Inferior parietal cortex (tissue), 1 donor: ENCODE results near the gene XPO6.

Experiments
- DNase-seq: peaks from one replicate; pipeline ENCODE4 v3.0.0-alpha.2; 2016; ENCODE audit errors: extremely low spot score

The XPO6 gene

DNA sequence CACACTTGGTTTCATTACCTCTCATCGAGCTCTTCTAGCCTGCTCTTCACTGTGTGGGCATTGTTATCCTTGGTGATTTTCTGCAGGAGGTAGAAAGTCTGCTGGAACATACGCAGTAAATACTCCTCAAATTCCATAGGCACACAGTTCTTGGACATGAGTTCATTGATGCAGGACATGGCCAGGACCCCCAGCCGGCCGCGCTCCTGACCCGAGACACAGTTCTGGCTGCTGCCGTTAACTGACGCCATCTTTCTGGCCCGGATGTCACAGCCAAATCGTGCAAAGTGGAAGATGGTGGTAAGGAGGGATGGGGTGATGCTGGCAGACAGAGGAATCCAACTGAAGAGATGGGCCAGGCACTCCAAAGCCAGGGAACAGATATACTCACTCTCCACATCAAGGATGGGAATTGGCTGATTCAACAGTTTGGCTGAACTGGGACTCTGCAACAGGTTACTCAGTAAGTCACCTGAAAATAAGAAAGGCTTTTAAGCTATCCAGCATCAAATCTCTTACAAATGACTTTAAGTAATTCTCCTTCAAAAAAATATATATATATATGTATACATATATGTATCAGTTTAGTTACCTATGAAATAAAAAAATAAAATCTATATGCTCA lies 55.6 kb downstream of the XPO6 start:
- no peak for DNase-seq

GRCh38 chr16:28155293-28155692 lies 56.5 kb downstream of the XPO6 start:
- no peak for DNase-seq

DNA sequence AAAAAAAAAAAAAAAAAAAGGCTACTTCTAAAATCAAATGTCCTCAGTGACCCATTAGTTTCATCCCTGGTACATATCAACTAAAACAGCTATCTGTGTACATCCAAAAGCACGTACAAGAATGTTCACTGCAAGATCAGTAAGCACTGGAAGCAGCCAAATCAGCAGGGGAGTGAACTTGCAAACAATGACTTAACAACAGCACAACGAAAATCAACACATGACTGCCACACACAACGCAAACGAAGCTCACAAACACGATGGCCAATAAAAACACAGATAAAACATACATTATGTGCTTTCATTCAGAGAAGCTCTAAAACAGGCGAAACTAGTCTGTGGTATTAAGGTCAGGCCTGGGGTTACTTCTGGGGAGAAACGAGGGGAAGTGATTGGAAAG lies 60.6 kb downstream of the XPO6 start:
- DNase-seq: no peak

DNA sequence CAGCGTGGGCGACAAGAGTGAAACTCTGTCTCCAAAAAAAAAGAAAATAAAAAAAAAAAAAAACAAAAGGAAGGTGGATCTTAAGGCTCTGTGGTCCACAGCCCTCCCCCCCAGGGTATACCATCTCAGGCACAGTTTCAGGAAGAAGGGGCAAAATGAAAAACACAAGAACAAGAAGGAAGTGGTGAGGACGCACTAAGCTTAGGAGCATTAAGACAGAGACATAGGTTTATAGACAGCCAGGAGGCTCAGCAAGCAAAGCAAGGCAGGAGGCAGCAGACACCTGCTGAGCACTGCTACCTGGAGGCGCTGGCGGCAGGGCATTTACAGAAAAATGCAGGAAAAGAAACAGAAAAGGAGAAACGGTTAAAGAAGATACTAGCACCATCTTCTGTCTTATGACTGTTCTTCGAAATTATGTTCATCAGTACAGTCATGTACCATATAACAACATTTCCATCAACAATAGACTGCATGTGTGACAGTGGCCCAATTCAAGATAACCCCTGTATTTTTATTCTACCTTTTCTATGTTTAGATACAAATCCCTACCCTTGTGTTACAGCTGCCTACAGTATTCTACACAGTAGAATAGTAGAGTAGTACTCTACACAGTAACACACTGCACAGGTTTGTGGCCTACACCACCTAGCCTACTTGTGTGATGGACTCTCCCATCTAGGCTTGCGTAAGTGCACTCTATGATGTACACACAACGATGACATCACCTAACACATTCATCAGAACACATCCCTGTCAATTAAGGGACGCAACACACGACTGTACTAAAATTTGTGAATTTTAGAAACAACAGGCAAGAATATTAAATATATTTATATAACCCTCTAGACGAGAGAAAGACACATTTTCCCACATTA lies 62.5 kb downstream of the XPO6 start:
- no peak for DNase-seq

- DNase-seq: no peak
Measured at GRCh38 chr16:28146536-28146935, 65.2 kb downstream of the XPO6 start.

DNA sequence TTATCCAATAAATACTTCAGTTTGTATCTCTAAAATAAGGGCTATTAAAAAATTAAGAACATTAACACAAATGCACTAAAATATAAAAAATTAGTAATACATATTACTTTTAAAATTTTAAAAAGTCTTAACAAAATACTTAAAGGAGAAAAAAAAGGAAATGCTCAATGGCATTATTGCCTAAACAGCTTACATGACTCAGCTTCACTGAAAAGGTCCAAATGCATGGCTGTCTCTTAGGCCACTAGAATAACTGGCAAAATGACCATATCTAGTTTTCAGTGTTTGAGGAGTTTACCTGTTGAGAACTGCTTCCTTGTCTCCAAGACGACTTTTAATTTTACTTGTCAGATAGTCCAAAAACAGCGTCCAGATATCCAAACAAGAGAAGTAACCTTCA lies 66.0 kb downstream of the XPO6 start:
- no peak for DNase-seq

DNA sequence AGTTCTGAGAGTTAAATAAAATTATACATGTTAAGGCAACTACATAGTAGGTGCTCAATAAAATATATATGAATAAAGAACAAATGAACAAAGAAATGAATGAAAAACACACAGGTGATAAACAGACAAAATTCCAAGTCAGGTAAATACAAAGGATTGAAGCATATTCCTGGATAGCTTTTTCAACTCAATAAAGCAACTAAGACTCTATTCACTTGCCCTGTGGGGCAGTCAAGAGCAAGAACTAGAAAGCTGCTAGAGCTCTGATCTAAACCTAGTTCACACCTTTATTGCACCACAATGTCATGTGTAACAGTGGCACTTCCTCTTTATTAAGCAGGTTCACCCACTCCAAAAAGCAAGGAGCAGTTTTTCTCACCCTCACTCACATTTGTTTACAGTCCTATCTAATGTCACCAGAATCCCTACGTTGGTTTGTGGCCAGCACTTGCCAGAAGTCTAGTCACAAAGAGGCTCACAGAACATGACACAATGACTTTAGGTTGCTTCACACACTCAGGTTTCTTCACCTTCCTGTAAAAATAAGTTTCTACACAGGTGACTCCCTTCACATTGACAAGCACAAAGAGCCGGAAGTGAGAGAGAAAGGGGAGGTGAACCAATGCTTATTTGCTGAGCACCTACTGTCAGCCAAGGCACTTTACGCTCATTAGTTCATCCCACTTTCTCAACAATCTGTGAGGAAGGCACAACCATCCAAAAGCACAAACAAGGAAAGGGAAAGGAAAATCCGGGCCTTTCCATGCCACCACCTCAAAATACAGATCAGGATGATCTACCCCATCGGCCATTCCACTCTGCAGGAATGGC lies 70.8 kb downstream of the XPO6 start:
- no peak for DNase-seq

- DNase-seq: no peak
Measured at GRCh38 chr16:28139530-28139929, 72.2 kb downstream of the XPO6 start.

GRCh38 chr16:28136751-28137434 lies 74.9 kb downstream of the XPO6 start:
- DNase-seq: peak; percentile 53

DNA sequence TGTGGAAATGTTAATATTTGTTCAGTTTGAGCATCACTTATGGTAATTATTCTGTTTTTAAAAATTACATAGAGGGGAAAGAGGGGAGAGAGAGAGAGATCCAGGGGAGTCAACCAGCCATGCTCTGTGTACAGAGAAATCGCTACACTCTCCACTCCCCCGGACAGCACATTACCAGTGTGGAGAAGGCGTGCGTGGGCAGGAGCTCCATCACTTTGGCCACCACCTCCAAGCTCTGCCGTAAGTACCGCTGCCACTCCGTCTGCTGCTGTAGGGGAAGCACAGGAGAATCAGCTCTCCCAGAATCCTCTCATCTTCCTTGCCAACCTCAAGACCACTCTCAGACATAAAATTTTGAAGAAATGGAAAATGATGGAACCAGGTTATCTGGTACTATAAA lies 78.1 kb downstream of the XPO6 start:
- DNase-seq: no peak

DNA sequence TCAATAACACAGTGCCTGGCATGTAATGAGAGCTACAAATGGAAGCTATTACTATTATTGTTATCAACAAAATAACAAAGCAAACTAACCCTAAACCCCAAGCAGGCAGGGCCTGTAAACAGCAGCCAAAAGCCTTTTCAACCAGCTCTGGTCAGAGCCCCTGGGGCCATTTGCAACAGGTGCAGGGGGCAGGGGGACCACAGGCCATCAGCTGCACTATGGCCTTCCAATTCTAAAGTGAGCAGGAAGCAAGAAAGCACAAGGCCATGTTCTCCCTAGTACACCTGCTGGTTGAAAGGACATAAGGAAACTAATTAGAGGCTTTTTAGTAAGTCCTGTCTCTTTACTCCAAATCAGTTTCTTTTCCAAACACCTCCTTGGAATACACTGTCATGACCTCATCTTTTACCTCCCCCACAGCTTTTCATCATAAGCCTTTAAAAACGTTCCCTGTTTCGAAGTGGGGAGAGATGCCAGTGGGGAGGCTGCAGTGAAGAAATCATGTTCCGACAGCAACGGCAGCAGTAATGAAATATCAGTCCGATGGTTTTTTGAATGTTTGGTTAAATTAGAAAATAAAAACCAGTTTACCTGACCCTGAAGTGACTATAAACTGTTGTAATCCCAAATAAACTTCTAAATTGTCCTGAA lies 79.9 kb downstream of the XPO6 start:
- DNase-seq: no peak

- DNase-seq: no peak
Measured at GRCh38 chr16:28131181-28131580, 80.6 kb downstream of the XPO6 start.

DNA sequence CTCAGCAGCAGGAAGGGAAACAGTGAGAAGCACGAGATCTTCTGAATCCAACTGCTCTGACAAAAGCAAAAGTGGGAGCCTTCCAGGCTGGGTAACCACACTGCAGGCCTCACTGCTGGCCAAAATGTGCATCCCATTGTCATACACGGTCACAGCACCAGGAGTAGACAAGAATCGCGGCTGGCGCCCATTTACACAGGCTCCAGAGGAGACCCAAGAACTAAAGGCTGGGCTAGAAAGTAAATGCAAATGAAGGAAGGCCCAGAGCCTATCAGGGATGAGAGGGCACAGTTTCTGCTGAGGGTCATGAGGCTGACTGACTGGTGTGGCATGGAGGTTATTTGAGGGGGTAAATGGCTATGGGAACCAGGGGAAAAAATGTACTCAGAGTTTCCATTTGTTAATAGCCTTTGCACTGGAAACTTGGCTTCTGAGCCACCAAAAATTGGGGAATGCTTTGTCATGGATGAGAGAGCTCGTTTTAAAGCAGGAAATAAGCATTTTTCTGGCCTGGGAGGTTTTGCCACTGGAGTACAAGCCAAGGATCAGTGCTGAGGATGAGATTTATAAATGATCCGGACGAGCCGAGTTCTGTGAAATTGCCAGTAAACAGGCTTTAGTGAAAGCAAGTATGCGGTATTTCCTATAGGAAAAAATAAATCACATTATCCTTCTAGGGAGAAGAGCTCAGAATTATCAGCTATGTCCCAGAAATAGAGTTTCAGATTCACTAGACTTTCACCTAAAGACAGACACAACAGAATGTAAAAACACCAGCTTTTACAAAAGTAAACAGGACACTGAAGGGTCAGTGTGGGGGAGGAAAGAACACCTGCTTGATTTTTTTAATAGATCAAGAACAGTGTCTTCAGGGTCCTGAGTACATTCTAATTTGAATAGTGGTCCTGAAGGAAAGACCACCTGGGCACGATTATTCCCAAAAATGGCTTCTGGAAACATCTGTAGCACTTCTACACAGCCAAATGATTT lies 81.4 kb downstream of the XPO6 start:
- no peak for DNase-seq

GRCh38 chr16:28126684-28127620 lies 84.8 kb downstream of the XPO6 start:
- no peak for DNase-seq

DNA sequence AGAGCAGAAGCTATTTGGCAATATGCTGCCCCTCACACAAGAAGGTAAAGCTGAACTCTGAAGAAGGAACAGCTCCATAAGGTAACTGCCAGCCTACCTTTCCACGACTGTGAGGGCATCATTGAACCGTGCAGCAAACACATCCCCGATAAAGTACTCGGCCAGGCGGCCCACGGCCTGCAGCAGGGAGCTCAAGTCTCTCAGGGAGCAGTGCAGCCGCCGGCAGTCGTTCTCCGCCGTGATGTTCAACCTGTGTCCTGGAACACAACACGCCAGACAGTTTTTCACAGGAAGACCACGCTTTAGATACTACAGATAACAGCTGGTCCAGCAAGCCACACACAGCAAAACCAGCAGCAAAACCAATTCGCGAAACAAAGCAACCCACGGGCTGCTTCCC lies 86.2 kb downstream of the XPO6 start:
- no peak for DNase-seq

DNA sequence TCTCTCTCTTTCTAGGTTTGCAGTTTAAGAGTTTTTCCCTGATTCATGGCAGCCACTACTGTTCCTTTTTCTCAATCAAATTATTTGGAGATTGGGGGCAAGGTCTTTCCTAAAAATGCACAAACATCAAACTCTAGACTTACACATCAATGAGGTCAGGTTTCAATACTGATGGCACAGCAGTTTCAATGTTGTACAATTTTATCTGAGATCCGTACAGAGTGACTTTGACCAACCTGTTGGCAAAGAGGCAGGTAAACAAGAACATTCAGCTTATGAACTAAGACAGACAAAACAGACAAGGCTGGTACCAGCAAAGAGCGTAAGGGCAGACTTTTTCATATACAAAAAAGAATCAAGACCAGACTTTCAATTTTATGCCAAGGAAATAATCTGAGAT lies 90.2 kb downstream of the XPO6 start:
- no peak for DNase-seq

- DNase-seq: no peak
Measured at GRCh38 chr16:28120754-28121153, 91.0 kb downstream of the XPO6 start.

- DNase-seq: no peak
Measured at GRCh38 chr16:28118637-28119036, 93.1 kb downstream of the XPO6 start.

GRCh38 chr16:28117168-28117565 lies 94.6 kb downstream of the XPO6 start:
- DNase-seq: no peak
